DOHH2 (cell line): Measurements from ENCODE around the gene GRM5.

Source experiments
- EZH2phosphoT487 ChIP-seq: fragments of 200-600 bp; sonication (generic); IDR thresholded peaks from 2 replicates; pipeline ENCODE4 v1.6.1; 2017; ENCODE audit warnings: borderline replicate concordance, mild to moderate bottlenecking, antibody characterized with exemption, low read length, moderate library complexity, mixed read lengths
- TF ChIP-seq, protein P1 (sequence below): fragments of 200-600 bp; sonication (generic); IDR thresholded peaks from one replicate; pipeline ENCODE4 v1.5.1; 2014; ENCODE audit warnings: antibody characterized with exemption, mild to moderate bottlenecking, low read depth, low read length; ENCODE audit not compliant: poor library complexity, severe bottlenecking

- TF ChIP-seq, protein P1, sequence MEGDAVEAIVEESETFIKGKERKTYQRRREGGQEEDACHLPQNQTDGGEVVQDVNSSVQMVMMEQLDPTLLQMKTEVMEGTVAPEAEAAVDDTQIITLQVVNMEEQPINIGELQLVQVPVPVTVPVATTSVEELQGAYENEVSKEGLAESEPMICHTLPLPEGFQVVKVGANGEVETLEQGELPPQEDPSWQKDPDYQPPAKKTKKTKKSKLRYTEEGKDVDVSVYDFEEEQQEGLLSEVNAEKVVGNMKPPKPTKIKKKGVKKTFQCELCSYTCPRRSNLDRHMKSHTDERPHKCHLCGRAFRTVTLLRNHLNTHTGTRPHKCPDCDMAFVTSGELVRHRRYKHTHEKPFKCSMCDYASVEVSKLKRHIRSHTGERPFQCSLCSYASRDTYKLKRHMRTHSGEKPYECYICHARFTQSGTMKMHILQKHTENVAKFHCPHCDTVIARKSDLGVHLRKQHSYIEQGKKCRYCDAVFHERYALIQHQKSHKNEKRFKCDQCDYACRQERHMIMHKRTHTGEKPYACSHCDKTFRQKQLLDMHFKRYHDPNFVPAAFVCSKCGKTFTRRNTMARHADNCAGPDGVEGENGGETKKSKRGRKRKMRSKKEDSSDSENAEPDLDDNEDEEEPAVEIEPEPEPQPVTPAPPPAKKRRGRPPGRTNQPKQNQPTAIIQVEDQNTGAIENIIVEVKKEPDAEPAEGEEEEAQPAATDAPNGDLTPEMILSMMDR, result no peak
- no peak for TF ChIP-seq EZH2phosphoT487
Measured at GRCh38 chr11:88575916-88576315, 489.9 kb downstream of the GRM5 start.
